Skin of body (tissue), 2 donors: ENCODE results near the gene RPLP1. TPM values are rescaled to one million over a fixed set of nuclear protein-coding genes. Genes with fewer than 3 reads are reported as not detected.
A peak's percentile ranks its signal among the peaks of the same experiment; 100 is the strongest.

Experiments used
- DNase-seq: peaks from one replicate; lab custom pipeline; 2025; lab: John Stamatoyannopoulos, UW
- total RNA-seq: library from RNA; depleted of rRNA; stranded (reverse); fragments of >200 nt; gene quantifications from one replicate; pipeline ENCODE4 v1.2.3, GENCODE V29; 2014

Gene RPLP1
- total RNA-seq, result 142 TPM

DNA sequence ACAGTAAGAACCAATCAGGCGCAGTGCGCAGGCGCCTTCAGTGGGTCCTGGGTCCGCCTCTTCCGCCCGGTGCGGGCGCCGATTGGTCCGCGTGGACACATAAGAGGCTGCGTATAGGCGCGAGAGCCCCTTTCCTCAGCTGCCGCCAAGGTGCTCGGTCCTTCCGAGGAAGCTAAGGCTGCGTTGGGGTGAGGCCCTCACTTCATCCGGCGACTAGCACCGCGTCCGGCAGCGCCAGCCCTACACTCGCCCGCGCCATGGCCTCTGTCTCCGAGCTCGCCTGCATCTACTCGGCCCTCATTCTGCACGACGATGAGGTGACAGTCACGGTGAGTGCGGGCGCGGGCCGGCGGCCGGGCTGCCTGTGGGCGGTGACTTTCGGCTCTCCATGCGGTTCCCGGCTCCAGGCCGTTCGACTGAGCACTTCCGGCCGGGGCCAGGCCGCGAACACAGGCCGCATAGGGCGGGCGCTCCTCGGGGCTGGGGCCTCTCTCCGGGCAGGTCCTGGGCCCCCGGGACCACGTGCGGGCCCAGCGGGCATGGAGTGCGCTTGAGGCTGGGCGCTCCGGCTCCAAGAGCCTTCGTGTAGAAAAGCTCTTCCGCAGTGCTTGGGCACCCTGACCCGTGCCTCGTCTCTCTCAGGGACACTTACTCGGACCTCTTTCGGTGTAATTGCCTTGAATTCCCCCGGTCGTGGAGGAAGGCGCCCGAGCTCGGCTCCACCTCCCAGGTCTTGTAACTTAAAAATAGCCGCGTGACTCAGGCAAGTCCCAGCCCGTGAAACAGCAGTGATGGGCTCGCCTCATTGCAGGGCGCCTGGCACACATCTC lies at the start of gene RPLP1:
Gene RPLP1, plus strand, starts transcription at position 127 of the 830 bp plus-strand sequence. Its CDS starts 131 bp downstream, at position 258.
- DNase-seq, result peak; percentile 96

DNA sequence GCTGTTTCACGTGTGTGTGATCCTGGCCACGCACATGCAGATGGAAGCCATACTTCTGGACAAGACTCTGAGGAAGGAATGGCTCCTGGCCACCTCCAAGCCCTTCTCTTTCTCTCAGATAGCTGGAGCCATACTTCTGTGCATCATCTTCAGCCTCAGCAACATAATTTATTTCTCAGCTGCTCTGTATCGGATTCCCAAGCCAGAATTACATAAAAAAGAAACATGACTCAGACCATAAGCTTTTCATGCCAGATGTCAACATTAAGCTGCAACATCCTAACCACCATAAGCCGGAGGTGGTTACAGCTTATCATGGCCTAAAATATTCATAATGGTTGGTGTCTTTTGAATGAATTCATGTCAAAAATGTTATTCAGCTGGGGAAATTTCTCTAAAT lies 49.0 kb upstream of the RPLP1 start:
- peak; percentile 45 for DNase-seq

DNA sequence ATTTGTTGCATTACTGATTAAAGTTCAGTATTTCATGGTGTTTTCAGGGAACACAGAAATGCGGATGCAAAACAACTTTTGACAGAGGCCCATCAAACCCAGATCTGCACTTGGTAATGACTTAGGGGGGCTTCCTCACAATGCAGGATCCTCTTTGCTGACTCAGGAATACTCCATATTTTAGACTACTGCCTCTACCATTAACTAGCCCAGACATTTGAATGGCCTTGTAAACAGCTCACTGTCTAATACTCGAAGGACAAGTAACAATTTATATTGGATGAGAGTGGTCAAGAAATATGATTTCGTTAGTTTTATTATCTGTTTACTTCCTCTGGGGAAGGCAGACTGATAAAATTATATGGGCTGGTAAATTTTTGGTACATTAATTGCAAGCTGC lies 47.5 kb upstream of the RPLP1 start:
- DNase-seq, result no peak

DNA sequence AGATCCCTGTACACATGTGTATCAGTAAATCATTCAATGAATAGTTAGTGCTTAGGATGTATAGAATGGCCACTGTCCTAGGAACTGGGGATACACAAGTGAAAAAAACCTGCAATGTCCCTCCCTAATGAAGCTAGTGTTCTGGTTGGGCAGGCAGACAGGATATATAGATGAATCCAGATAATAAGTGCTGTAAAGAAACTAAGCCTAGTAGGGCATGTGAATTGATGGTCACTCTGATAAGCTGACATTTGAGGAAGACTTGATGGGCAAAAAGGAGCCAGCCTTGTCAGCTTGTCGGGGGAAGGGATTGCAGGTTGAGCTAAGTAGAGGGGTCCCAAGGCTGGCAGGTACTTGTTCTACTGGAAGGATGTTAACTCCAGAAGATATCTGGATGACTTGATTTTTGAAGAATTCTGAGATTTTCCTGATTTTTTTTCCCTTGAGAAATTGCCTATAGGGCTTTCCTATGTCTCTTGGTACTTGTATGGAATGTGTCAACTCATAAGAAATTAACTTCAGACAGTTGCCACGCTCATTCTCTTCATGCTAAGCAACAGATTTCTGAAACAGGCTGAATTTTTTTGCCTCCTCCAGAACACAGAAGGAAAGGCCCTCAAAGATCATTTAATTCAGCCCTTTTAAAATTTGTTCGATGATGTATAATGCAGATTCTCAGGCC lies 44.8 kb upstream of the RPLP1 start:
- DNase-seq, result no peak

DNA sequence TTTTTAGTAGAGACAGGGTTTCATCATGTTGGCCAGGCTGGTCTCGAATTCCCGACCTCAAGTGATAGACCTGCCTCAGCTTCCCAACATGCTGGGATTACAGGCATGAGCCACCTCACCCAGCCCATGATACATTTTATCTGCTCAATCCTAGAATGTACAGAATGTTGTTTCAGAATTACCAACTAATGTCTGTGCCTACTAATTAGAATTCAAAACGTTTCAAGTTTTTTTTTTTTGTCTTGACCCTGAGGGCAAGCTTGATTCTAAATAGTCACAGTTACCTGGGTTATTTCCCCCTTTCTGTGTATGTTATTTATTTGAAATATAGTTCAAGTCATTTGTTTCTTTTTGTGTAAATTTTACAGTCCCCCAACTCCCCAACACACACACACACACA lies 43.8 kb upstream of the RPLP1 start:
- DNase-seq, result no peak

DNA sequence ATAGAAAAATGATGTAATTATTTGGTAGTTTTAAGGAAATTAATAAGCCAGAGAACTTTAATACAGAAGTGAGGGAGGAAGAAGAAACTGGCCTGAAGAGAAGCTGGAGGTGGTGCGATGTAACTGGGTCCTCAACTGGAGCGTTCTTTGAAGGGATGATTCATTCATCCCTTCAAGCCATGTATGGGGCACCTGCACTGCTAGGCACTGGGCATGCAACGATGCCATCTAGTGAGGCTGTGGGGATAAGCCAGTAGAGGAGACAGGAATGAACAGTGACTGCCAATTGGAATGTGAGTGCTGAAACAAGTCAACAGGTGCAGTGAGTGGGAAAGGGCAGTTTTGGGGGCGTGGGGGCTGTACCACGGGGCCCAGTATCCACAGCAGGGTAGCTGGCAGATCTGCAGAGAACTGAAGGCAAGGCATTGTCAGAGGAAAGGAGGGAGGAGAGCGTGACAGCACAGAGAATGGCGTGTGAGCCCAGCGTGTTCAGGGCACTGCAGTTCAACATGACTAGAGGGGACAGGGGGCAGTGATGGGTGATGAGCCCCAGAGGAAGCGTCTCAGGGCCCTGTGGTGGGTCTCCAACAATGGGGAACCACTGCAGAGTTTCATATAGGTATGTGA lies 42.3 kb upstream of the RPLP1 start:
- no peak for DNase-seq

DNA sequence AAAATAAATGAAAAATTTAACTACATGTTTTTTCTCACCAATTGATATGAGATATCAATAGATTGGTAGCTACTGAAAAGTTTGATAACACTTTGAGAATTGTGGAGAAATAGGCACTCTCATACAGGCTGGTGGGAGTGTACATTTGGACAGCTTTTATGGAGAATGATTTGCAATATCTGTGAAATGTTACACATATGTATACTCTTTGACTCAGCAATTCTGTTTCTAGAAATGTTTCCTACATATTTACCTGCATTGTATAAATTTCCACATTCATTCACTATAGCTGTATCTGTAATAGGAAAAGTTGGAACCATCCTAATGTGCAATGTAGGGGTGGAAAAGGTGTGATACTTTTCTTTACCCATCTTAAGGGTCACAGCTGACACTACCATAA lies 40.3 kb upstream of the RPLP1 start:
- no peak for DNase-seq

DNA sequence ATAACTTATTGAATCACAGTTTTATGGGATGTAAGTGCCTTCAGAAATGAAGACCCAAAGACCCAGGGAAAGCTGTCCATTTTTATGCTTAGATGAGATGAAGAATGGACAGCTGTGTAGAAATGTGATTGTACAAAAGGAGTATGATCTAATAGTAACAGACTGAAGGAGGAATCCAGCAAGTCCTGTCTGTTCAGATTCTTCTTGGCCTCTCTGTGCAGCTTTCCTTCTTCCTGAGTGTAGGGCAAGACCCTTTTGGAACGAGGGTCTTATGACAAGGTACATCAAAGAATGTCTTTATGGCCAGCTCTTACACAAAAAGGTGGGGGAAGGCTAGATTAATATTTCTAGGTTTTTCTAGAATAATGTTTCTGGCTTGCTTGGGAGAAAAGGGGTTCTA lies 39.9 kb upstream of the RPLP1 start:
- DNase-seq, result no peak

DNA sequence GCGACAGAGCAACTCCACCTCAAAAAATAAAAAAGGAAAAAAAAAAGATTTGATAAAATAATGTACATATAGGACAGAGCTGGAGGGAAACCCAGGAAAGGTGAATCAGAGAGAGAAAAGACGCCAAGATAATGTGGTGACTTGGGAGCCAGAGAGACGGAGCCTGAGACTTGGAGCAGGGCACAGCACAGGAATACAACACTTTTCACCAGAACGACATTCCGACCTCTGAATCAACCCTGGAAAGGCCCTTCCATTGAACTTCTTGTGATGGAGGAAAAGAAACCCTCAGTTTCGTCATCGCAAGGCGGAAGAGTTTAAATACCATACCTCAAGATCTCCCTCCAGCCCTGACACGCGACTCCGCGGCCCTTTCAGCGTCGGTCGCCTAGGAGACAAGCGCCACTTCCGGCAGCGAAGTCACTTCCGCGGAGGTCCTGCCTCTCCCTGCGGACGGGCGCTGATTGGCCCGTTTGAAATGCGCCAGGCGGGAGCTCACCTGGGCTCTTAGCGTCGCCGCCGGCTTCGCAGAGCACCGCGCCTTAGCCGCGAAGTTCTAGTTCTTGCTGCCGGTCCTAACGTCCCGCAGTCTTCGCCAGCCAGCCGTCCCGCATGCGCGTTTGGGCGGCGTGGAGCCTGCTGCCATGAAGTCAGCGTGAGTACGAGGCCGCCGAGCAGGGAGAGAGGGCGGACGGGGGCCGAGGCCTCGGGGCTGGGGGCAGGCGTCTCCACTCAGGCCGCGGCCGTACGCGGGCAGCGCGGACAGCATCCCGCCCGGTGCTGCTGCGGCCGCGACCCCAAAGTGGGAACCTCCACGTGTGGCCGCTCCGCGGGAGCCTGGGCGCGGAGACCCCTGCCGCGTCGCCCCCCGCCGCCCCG lies 38.6 kb upstream of the RPLP1 start, which contains the start of gene KIF23:
Gene KIF23, plus strand, starts transcription at position 528 of the 879 bp plus-strand sequence. Its CDS starts 117 bp downstream, at position 645.
- DNase-seq, result peak; percentile 81

DNA sequence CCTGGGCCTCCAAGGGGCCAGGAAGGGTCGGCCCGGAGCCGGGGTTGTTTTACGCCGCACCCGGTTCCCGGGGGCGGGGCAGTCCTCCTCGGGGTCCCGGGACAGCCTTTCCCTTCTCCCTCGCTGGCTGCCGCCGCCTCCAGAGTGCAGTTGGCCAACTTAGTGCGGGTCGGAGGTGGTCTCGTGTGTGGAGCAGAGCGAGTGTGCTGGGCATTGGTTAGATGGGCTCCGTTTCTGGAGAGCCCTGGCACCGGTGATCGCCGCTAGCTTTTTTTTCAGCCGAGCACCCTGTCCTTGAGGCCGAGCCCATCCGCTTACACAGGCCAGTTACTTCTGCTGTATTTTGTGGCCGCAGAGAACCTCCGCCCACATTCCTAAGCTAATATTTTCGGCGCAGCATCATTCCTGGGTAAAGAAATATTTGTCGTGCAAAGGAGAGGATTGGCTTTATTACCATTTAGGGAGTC lies 37.9 kb upstream of the RPLP1 start:
- peak; percentile 26 for DNase-seq

DNA sequence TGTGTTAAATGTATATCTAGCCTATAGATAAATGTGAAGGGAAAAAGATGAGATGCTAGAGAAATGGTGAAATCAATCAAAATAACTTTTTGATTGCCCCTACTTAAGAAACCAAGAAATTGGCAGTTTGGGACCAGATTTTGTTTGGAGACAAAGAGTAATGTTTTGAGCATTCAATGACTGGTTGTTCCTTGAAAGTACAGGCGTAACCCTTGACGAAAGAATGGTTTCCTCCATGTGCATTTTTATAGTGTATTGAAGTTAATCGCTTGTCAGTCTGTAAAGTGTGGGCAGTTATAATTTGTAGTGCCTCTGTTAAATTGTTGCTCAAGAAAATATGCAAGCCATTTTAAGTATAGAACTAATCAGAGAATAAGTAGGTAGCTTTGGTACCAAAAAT lies 37.2 kb upstream of the RPLP1 start:
- DNase-seq, result no peak

DNA sequence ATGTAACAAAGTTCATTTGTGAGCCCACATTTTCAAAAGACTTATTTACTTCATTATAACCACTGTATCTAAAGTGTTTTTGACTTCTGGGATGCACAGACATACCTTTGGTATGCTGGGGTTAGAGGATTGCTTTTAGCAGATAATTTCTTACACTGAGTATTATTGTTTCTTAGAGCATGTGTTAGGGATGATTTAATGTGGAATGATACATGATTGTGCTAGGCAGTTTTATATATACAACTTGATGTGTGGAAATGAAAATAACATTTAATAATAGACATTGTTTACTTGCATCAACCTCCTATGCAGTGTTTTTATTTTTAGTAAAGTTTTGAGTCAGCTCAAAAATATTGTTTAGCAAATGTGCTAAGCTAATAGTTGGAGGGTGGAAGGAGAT lies 35.0 kb upstream of the RPLP1 start:
- no peak for DNase-seq

DNA sequence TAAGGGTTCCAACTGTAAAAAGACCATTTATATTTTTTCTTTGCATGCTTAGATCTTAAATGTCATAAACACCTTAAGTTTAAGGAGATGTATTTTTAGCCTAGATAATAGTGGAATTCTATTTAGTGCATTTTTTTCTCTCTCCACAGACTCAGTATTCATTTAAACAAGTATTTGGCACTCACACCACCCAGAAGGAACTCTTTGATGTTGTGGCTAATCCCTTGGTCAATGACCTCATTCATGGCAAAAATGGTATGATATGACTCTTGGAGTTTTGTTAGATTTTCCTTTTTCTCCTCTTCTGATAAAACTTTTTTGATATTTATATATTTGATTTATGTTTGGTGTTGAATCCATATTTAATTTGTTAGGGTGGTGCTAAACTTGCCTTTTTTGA lies 31.1 kb upstream of the RPLP1 start:
- no peak for DNase-seq

DNA sequence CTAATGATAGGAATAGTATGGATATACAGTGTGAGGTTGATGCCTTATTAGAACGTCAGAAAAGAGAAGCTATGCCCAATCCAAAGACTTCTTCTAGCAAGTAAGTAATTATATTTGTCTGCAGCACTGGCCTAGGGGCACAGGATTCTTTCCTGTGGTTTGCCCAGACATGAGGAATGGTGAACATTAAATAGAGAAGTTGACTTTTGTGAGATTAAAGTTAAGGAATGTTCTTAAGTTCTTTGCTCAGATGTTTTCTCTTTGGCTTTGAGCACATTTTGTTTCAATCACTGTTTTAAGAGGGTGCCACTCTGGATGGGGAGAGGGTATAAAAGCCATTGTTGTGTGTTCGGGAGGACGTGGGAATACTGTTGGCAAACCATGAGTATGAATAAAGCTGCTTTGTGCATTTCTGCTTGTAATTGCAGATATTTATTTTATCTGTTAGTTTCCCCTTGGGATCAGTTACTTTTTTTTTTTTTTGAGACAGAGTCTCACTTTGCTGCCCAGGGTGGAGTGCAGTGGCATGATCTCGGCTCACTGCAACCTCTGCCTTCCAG lies 30.2 kb upstream of the RPLP1 start:
- DNase-seq, result no peak

DNA sequence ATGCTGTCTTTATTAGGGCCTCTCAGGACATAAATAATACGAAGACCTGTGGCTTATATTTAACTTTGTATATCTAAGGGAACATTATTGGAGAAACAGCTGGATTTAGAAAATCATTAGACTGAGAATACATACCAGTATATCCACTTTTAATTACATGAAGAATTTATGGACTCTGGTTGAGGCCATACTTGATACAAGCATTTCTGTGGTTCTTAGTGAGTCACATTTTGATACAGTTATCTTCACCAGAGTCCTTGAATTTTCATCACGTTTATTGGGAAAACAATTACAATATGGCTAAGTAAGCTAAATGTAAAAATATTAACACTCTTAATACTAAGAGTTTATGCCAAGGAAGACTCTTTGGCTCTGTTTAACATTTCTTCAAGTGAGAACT lies 28.6 kb upstream of the RPLP1 start:
- no peak for DNase-seq

DNA sequence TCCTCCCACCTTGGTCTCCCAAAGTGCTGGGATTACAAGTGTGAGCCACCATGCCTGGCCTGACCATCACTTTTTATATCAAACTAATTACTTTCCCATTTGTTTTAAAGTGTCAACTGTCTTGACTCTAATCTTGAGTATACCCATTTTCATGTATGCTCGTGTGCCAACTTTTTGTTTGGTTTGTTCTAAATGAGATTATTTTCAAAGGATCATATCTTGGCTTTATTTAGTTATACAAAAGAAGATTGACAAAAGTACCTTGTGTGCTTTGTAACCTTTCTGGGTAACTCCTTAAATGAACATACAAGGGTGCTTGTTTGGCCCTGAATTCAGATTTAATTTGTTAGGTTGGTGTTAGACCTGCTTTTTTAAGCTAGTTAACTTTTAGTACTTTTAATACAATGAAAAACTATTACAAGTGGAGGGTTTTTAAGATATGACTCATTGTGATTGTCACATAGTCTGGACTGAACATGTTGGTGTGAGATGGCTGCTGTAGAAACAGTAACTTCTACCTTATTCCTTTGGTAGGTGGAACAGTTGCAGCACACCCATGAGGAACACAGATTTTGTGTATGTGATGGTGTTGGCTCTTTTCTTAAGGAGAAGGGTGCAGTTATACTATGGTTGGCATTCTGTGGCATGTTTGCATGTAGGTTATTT lies 27.7 kb upstream of the RPLP1 start:
- DNase-seq, result no peak

DNA sequence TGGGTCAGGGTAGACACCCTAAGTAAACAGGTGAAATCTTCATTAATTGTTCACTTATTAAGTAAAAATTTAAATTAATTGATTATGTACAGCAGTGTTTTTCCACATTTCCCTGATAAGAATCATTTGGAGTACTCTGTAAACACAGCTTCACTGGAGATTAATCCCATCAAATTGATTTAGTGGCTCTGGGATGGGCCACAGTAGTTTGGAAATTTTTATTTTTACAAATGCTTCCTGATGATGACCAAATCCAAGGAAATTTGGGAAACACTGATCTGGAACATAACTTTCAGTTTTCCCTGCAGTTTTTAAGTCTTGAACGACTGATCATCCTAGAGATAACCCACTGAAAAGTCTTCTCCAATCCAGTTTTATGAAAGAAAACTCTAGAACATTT lies 18.8 kb upstream of the RPLP1 start:
- DNase-seq, result no peak

DNA sequence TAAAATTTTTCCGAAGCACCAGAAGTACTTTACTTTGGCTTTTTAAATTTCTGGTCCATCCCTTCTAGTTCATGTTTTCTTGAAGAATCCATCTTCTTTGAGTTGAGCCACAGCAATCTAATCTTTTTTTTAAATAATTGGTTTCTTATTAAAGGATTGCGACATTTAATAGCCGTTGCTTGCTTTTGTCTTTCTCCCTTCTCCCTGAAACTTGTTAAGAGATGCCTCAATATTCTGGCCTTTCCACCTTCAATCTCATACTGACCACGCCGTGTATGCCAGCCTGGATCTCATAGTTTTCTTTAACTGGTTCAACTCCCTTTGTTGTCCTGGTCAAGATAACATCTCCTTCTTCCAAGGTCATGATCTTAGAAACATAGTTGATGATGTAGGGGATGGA lies 18.4 kb upstream of the RPLP1 start:
- no peak for DNase-seq

DNA sequence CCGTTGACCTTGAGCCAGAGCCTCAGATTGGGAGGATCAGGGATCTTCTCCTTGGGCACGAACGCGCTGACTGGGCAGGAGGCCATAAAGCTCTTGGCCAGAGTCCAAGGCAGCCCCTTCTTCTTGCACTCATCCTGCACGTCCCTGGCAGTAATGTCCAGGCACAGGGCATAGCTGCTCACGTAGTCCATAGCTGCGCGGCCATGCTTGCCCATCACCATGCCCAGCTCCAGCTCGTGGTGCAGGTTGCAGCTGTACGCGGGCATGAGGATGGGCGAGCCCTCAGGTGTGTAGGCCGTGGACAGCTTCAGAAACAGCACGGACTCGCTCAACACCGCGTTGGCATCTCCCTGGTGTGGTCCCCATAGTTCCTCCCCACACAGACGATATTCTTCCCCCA lies 17.9 kb upstream of the RPLP1 start:
- no peak for DNase-seq

DNA sequence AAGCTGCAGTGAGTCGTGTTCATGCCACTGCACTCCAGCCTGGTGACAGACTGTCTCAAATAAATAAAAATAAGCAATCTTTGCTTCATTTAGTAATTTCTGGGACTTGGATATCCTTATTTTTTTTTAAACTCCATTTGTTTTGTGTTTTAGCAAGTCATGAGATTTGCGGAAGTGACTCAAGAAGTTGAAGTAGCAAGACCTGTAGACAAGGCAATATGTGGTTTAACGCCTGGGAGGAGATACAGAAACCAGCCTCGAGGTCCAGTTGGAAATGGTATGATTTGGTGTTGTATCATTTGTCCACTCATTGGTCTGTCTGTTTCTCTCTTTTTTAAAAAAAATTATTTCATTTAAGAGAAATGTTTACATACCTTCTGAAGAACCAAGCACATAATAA lies 16.6 kb upstream of the RPLP1 start:
- DNase-seq, result no peak
